Heart right ventricle (tissue), 16 donors: ENCODE measurements around the gene FAM216B. TPM values are rescaled to one million over a fixed set of nuclear protein-coding genes. Genes with fewer than 3 reads are reported as not detected.
A peak's percentile ranks its signal among the peaks of the same experiment; 100 is the strongest.

Source experiments
- ATAC-seq, 8 donors: fragments of 200-7000 bp; cut with Tn5 transposase; one replicate each; pipeline ENCODE4 v1.9.1; 2020; ENCODE audit warnings: mild to moderate bottlenecking in 8 of 8, moderate library complexity in 8 of 8, moderate number of reproducible peaks in 1 of 8
- DNase-seq, 2 donors: peaks; one replicate each; pipeline ENCODE4 v3.0.0-alpha.2; 2020
- H3K27ac ChIP-seq, 10 donors: fragments of 200-600 bp; sonication (generic) in 2 of 10; one replicate each; pipeline versions ENCODE4 v1.5.0 to v1.8.0; 2020 to 2022; ENCODE audit warnings: mild to moderate bottlenecking in 3 of 10
- H3K27me3 ChIP-seq, 7 donors: fragments of 200-600 bp; one replicate each; pipeline ENCODE4 v1.8.0; 2021 to 2022; ENCODE audit warnings: mild to moderate bottlenecking in 2 of 7
- H3K36me3 ChIP-seq, 9 donors: fragments of 200-600 bp; sonication (generic) in 1 of 9; one replicate each; pipeline versions ENCODE4 v1.5.0 to v1.8.0; 2020 to 2022; ENCODE audit warnings: mild to moderate bottlenecking in 2 of 9
- H3K4me1 ChIP-seq, 9 donors: fragments of 200-600 bp; sonication (generic) in 1 of 9; one replicate each; pipeline versions ENCODE4 v1.5.0 to v1.8.0; 2020 to 2022; ENCODE audit warnings: mild to moderate bottlenecking in 4 of 9
- H3K4me3 ChIP-seq, 10 donors: fragments of 200-600 bp; sonication (generic) in 2 of 10; one replicate each; pipeline versions ENCODE4 v1.5.0 to v1.8.0; 2020 to 2022; ENCODE audit warnings: mild to moderate bottlenecking in 7 of 10, moderate library complexity in 2 of 10
- H3K9me3 ChIP-seq, 11 donors: fragments of 200-600 bp in 10 of 11; sonication (generic) in 2 of 11; one replicate each; pipeline versions ENCODE4 v1.5.0 to v1.8.0; 2013 to 2022; ENCODE audit warnings: mild to moderate bottlenecking in 2 of 11, control low read depth in 1 of 11, moderate library complexity in 1 of 11
- WGBS, 2 donors: extraction: QIAGEN DNeasy Blood & Tissue Kit; methylation state at CpG; one replicate each; pipeline ENCODE4 v1.1.7; 2013; ENCODE audit warnings: inconsistent platforms in 1 of 2; 5-methylcytosine and 5-hydroxymethylcytosine counted together
- intact Hi-C, 10 donors: fragments of 100-400 bp; cut with DNase I; formaldehyde crosslinking; loops; one replicate each; pipeline versions ENCODE4 v1.11.1 to v1.14.2; 2022
- polyA plus RNA-seq, 2 donors: library from polyadenylated mRNA; stranded (reverse); fragments of 200-250 nt; gene quantifications; one replicate each; pipeline ENCODE4 v1.2.3, GENCODE V29; 2013
- total RNA-seq, 10 donors: library from RNA; stranded (reverse); fragmentation: NEBNext Ultra II Directional in 3 of 10; extraction: Animal tissue kit (Norgen Biotek cat#: 25700) in 3 of 10; gene quantifications; one replicate each; pipeline versions ENCODE4 v1.2.1 to v1.2.4, GENCODE V29; 2021 to 2023
- TF ChIP-seq, protein P1 (sequence below), 9 donors: fragments of 200-600 bp; sonication (generic) in 2 of 9; IDR thresholded peaks; one replicate each; pipeline versions ENCODE4 v1.5.0 to v1.8.0; 2021 to 2022; ENCODE audit warnings: antibody characterized with exemption in 9 of 9, mild to moderate bottlenecking in 5 of 9, moderate library complexity in 1 of 9
- donor health status: Arrhythmogenic right ventricular cardiomyopathy.
- donor health status: ischemic (EF 13 %, LVEDD 7.1; RV severe dilation, severe dysfunction).
- donor health status: healthy with polysubstance abuse.
- donor health status: DM: no; HTN: yes; CAD: no.
- donor health status: DM: no; HTN: no; CAD: no.
- donor health status: ischemic (EF 25% LVEDD 6.9; RV normal size, moderate dysfunction).
- donor health status: ischemic (EF 25% LVEDD 5.7; RV mildly dilated, moderate dysfunction).
- donor health status: healthy.
- donor health status: DM: yes; HTN: yes; CAD: no.
- donor health status: Ischemic cardiomyopathy.
- donor health status: ischemic (EF 35%, LVEDD 5.7; RV mildly dilated, moderate dysfunction).
- donor health status: nonischemic (EF 11% LVEDD 7.7; RV severe dilation, severe dysfunction).
- donor health status: DM: yes; HTN: yes; CAD: no.
- donor health status: PGD.
- donor health status: ischemic (EF 29% LVEDD 5.4; RV normal size, mild dysfunction).
- donor health status: nonischemic (EF 23%, LVEDD 6.1; RV moderate dilation, normal function).

FAM216B gene
- total and polyA plus RNA-seq, 12 donors: 0.12 to 4.0 (median 0.57) TPM

DNA sequence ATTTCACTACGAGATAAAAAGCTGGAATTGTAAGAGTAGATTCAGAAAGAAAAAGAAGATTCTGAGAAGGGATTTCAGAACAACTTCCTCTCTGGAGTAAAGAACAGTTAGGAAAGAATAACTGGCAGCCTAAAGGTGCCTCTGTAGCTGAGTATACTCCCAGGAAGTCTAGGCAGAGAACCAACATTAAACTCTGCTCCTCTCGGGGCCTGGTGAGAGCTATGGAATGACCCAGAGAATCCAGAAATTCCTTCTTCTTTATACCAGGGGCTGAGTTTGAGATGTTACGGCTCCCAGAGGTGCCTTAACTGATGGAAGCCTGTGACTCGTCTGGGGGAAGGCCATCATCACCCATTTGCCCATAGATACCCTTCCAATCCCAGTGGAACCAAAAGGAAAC lies 39.1 kb downstream of the FAM216B start:
- no peak for ATAC-seq

DNA sequence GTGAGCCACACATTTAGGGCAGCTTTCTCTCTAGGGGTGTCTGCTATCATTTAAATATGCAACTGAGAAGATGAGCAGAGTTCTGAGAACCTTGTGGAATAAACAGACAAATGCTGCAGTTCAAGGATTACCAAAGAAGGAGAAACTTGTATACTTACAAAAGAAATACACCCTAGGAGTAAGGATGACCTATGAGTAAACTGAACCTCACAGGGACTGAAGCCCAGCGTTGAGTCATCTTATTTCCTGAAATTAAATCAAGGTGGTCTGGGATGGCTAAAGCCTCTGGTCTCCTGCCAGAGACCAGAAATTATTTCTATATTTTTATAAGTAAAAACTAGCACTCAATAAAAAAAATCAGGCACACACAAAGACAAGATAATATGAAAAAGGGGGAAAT lies 40.1 kb downstream of the FAM216B start:
- H3K27me3 ChIP-seq: no peaks in the 10 kb centered on the region
- H3K4me3 ChIP-seq: no peak overlapping the region
- no peak for DNase-seq
- WGBS, 2 donors: 64 to 87% methylated on average over 1 of the region's 1 CpG
- intact Hi-C loops: no loop called here
- H3K4me1 ChIP-seq: no peaks in the 10 kb centered on the region
- no peak for ATAC-seq
- H3K9me3 ChIP-seq: peaks cover 0 to 7% (median 0%) of the 10 kb centered on the region in 11 donors
- no peak overlapping the region for H3K27ac ChIP-seq
- TF ChIP-seq, protein P1, sequence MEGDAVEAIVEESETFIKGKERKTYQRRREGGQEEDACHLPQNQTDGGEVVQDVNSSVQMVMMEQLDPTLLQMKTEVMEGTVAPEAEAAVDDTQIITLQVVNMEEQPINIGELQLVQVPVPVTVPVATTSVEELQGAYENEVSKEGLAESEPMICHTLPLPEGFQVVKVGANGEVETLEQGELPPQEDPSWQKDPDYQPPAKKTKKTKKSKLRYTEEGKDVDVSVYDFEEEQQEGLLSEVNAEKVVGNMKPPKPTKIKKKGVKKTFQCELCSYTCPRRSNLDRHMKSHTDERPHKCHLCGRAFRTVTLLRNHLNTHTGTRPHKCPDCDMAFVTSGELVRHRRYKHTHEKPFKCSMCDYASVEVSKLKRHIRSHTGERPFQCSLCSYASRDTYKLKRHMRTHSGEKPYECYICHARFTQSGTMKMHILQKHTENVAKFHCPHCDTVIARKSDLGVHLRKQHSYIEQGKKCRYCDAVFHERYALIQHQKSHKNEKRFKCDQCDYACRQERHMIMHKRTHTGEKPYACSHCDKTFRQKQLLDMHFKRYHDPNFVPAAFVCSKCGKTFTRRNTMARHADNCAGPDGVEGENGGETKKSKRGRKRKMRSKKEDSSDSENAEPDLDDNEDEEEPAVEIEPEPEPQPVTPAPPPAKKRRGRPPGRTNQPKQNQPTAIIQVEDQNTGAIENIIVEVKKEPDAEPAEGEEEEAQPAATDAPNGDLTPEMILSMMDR (IDR thresholded peaks at IDR 0.05): no peak
- no peaks in the 10 kb centered on the region for H3K36me3 ChIP-seq

More for the DNA sequence above, 39.1 kb downstream of the FAM216B start:
- Histone ChIP-seq H3K4me1 (no peaks in the 10 kb centered on the region), H3K36me3 (no peaks in the 10 kb centered on the region), H3K27ac (peak overlapping the region in 1 of 10 donors; percentile 45), H3K27me3 (no peaks in the 10 kb centered on the region), H3K4me3 (no peak overlapping the region), H3K9me3 (peaks cover 0 to 7% (median 0%) of the 10 kb centered on the region in 11 donors)
- WGBS, 2 donors: 48 to 60% methylated on average over 4 of the region's 4 CpGs
- no peak for DNase-seq
- intact Hi-C loops: no loop called here
- TF ChIP-seq, protein P1 (IDR thresholded peaks at IDR 0.05): no peak

DNA sequence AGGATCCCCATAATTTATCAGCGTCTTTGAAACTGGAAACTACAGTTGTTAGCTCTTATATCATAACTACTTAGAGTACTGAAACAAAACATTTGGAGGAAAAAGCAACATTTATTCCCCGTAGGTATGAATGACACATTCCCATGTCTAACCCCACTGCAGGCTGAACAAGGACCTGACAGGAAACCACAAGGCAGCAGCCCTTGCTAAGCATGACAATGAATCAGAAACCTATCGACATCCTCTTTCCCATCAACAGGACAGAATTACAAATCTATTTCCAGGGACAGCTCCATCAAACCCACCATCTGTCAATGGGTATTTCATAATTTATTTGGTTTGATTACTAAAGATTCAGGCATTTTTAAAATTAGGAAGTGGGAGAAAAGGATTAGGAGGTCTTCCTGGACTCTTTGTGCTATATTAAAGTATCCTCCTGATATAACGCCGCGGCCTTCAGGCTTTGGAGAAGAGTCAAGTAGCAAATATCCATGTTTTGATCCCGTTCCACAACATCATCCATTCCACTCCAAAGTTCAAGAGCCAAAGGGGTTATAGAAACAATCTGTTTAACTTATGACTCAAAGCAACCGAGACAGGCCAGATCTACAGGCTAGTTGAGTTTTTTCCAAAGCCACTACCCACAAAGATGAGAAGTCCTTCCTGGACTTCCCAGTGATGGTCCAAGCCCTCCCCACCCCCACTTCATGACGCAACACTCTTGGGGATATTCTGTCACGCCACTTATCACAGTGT lies 51.1 kb downstream of the FAM216B start:
- no peaks in the 10 kb centered on the region for H3K27me3 ChIP-seq
- intact Hi-C loops: loop anchor here in 1 of 10 donors (10.0 kb wide), 2 partner anchors 302 to 972 kb away; no protein-coding TSS in a partner anchor
- H3K27ac ChIP-seq: peak overlapping the region in 1 of 10 donors; percentile 21
- H3K4me1 ChIP-seq: peaks cover 0 to 10% (median 0%) of the 10 kb centered on the region in 9 donors
- no peaks in the 10 kb centered on the region for H3K9me3 ChIP-seq
- H3K4me3 ChIP-seq: no peak overlapping the region
- DNase-seq: peak in 1 of 2 donors; percentile 28
- 57 to 60% methylated on average over 10 of the region's 10 CpGs for WGBS, 2 donors
- H3K36me3 ChIP-seq: no peaks in the 10 kb centered on the region
- peak in 5 of 8 donors; percentile 24 to 72 (median 35) for ATAC-seq
- TF ChIP-seq, protein P1 (IDR thresholded peaks at IDR 0.05): no peak

DNA sequence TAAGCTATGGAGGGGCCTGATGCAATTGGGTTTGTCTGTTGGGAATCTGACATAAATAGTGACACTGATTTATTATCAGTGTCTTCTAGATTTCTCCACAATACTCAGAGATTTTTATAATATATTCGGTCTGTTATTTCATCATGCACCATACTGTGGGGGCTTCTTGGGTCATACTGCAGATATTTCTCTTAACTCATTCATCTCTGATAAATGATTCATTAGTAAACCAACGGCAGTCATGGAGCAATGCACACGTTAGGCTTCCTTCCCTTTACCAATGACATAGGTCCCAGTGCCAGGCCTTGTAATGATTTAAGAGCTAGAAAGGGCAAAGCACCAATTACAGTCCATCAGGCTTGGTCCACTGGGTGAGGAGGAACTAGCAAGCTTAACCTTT lies 53.6 kb downstream of the FAM216B start:
- Histone ChIP-seq H3K4me1 (peaks cover 0 to 10% (median 0%) of the 10 kb centered on the region in 9 donors), H3K9me3 (no peaks in the 10 kb centered on the region), H3K4me3 (no peak overlapping the region), H3K36me3 (no peaks in the 10 kb centered on the region), H3K27me3 (no peaks in the 10 kb centered on the region), H3K27ac (no peak overlapping the region)
- ATAC-seq: no peak
- DNase-seq: no peak
- TF ChIP-seq, protein P1 (IDR thresholded peaks at IDR 0.05): no peak
- intact Hi-C loops: loop anchor here in 2 of 10 donors (5.0 to 10.0 kb wide), 3 partner anchors 297 to 970 kb away; no protein-coding TSS in a partner anchor
- WGBS, 2 donors: 88% methylated on average over 3 of the region's 3 CpGs
